K562 (cell line): ENCODE measurements around the gene LOC101059915.

Experiments used
- KLF16 ChIP-seq: IDR thresholded peaks from 2 replicates; pipeline ENCODE4 v1.6.1; 2016; ENCODE audit warnings: antibody characterized with exemption
- POLR2A ChIP-seq: fragments of 450-650 bp; conservative IDR thresholded peaks from 2 replicates; pipeline ENCODE4 v1.6.1; 2016
- SP2 ChIP-seq: IDR thresholded peaks from 2 replicates; pipeline ENCODE4 v1.6.1; 2011; ENCODE audit warnings: mild to moderate bottlenecking, low read depth, low read length, moderate library complexity; ENCODE audit not compliant: poor library complexity, severe bottlenecking; ENCODE audit errors: extremely low read depth
- ZNF316 ChIP-seq: fragments of 450-650 bp; IDR thresholded peaks from 2 replicates; pipeline ENCODE4 v1.6.1; 2016
- ZNF347 ChIP-seq: fragments of 450-650 bp; formaldehyde crosslinking; IDR thresholded peaks from 2 replicates; pipeline ENCODE4 v1.4.0; 2020; ENCODE audit warnings: low read depth, mild to moderate bottlenecking, moderate library complexity
- ZNF639 ChIP-seq, 2 experiments: fragments of 200-800 bp in 1 of 2; sonication (Bioruptor generic) in 1 of 2; sonication (generic) in 1 of 2; formaldehyde crosslinking in 1 of 2; IDR thresholded peaks in 1 of 2; conservative IDR thresholded peaks in 1 of 2; 2 replicates each; pipeline versions ENCODE4 v1.5.0 to v1.6.1; 2016 to 2020; ENCODE audit warnings: missing compliant biosample characterization in 1 of 2, missing genetic modification characterization in 1 of 2, missing genetic modification reagents in 1 of 2

DNA sequence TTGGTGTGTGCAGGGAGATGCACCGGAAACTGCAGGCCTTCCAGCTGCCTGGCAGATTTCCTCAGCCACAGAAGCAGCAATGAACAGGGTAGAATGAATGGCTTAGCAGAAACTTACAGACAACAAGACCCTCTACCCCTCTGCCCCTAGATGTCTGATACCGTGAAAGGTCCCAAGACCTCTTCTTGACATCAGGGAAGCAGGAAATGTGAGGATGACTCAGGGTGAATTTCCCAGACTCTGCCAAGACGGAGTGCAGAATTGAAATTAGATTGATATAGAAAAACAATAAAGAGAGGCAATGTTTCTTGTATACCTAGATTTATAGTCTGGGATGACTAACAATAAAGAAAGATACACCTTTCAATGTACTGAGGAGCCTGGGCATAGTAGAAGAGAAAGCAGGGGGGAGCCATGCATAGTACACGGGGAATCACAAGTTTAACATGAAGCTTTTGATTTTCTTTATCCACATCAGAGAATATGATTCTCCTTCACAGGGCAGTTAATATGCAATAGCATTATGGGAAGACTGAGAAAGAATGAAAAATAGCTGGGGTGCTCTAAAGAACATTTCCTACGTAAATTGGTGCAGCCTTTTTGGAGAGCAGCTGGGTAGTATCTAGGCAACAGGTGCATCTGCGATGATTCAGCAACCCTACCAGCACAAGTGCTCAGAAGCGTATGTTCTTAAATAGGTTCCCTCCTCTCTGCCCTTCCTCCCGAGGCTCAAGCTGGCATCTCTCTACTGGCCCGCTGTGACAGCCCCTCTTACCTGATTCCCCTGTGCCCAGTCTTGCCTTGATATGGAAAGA lies 30.7 kb upstream of the LOC101059915 start:
- TF ChIP-seq KLF16 (no peak), ZNF347 (CRISPR knock-in tag) (no peak), ZNF639 (CRISPR knock-in tag; conservative IDR thresholded peaks at IDR 0.05 in 1 of 2, IDR thresholded peaks at IDR 0.05 in 1 of 2) (no peak), POLR2A (no peak), SP2 (no peak), ZNF316 (no peak)
